ENCODE data around the gene PCGF2. TPM values are rescaled to one million over a fixed set of nuclear protein-coding genes. Genes with fewer than 3 reads are reported as not detected.
A peak's percentile ranks its signal among the peaks of the same experiment; 100 is the strongest.

PCGF2 gene
- total and polyA plus RNA-seq, 2 of the 8 experiments (the other 6 are each of a cell fraction or from before 2014, with no cell fraction given) = 42.1 to 93.3 TPM

- H4K5ac ChIP-seq (ENCODE audit: insufficient read length, low read depth, low read length) = no peak within 1 kb of the TSS
- H3K4me1 ChIP-seq (replicated peaks in 1 of 4; ENCODE audit: control insufficient read depth in 3 of 4, insufficient read depth in 4 of 4, low read length in 3 of 4) = peaks cover 15 to 48% (median 32%) of the 10 kb centered on the region in 4 experiments
- DNase-seq (ENCODE audit: low read depth in 1 of 2, low spot score in 2 of 2) = no peak
- H2AK5ac ChIP-seq (ENCODE audit: low read depth, low read length) = no peak within 1 kb of the TSS
- peak within 1 kb of the TSS; percentile 81 to 92 for H3K4me2 ChIP-seq (ENCODE audit: insufficient read depth in 1 of 2, low read depth in 2 of 2, low read length in 2 of 2)
- peak within 1 kb of the TSS; percentile 15 for H4K91ac ChIP-seq (replicated peaks; ENCODE audit: insufficient read length, low read length)
- 0 out of 4 replicates have a peak, but pooled peaks of 1 of the 2 experiments have one; percentile 30 for TF ChIP-seq SIN3A (conservative IDR thresholded peaks at IDR 0.05 in 1 of 2, IDR thresholded peaks at IDR 0.05 in 1 of 2; ENCODE audit: low read depth in 1 of 2, low read length in 2 of 2)
- peak; percentile 32; the same call in 1 of the 2 replicates for TF ChIP-seq SUZ12 (IDR thresholded peaks at IDR 0.05; ENCODE audit: low read length)
- peak; percentile 53 for TF ChIP-seq EZH2 (IDR thresholded peaks at IDR 0.05; ENCODE audit: low read depth, low read length, severe bottlenecking)
- no peak; a peak in 1 of 4 replicates for TF ChIP-seq RAD21 (IDR thresholded peaks at IDR 0.05 in 1 of 2, conservative IDR thresholded peaks at IDR 0.05 in 1 of 2; ENCODE audit: low read depth in 2 of 2, low read length in 2 of 2)
- peak; percentile 3 for TF ChIP-seq TAF7 (optimal IDR thresholded peaks at IDR 0.05; ENCODE audit: borderline replicate concordance, low read depth, low read length)
- TF ChIP-seq KDM4A (IDR thresholded peaks at IDR 0.05; ENCODE audit: low read depth, low read length, severe bottlenecking) = peak; percentile 66
- peak; percentile 18; the same call in 1 of the 2 replicates for TF ChIP-seq PHF8 (conservative IDR thresholded peaks at IDR 0.05; ENCODE audit: low read depth, low read length)
- TF ChIP-seq JUND (IDR thresholded peaks at IDR 0.05; ENCODE audit: low read length) = no peak
- no peak within 1 kb of the TSS for H2AFZ ChIP-seq (ENCODE audit: low read length)
- no peaks in the 10 kb centered on the region for H3K79me1 ChIP-seq (ENCODE audit: low read depth, low read length)
- H3K79me2 ChIP-seq (ENCODE audit: control insufficient read depth in 1 of 2, insufficient read depth in 2 of 2, low read length in 2 of 2) = no peaks in the 10 kb centered on the region
- peaks cover 31 to 80% (median 66%) of the 10 kb centered on the region in 4 experiments for H3K27me3 ChIP-seq (replicated peaks in 1 of 4; ENCODE audit: control insufficient read depth in 3 of 4, extremely low read depth in 1 of 4, insufficient read depth in 3 of 4, low read length in 3 of 4)
- ChIA-PET POLR2A (ENCODE audit: partially characterized antibody) (interaction anchor here (1.0 to 4.5 kb wide), 12 partner anchors 11 to 149 kb away, joined by 3 to 38 read pairs (median 4); no protein-coding TSS in a partner anchor), CTCF (ENCODE audit: partially characterized antibody) (interaction anchor here (0.6 to 3.4 kb wide), 12 partner anchors 9 to 125 kb away, joined by 3 to 30 read pairs (median 4); no protein-coding TSS in a partner anchor)
- H3K36me3 ChIP-seq (ENCODE audit: control insufficient read depth in 2 of 4, insufficient read depth in 4 of 4, low read length in 3 of 4) = no peaks in the 10 kb centered on the region
- no peak within 1 kb of the TSS for H3K56ac ChIP-seq (replicated peaks; ENCODE audit: insufficient read length, low read depth, low read length)
- H2BK5ac ChIP-seq (ENCODE audit: low read depth, low read length) = peak within 1 kb of the TSS; percentile 44; the same call in 1 of the 2 replicates
- H2BK120ac ChIP-seq (replicated peaks; ENCODE audit: low read depth, low read length) = no peak within 1 kb of the TSS
- 3% methylated on average over 57 of the region's 100 CpGs; no CpG with 5 or more reads in 1 of the 2 experiments for WGBS, 2 experiments (ENCODE audit: extremely low coverage in 1 of 2, insufficient coverage in 1 of 2, insufficient read length in 1 of 2, insufficient replicate concordance in 2 of 2, low coverage in 1 of 2, low lambda C conversion rate in 2 of 2, missing lambda C conversion rate in 1 of 2)
- peak within 1 kb of the TSS; percentile 46 to 76 (median 60) for H3K4me3 ChIP-seq (ENCODE audit: extremely low read depth in 1 of 4, insufficient read depth in 2 of 4, low read depth in 3 of 4, low read length in 4 of 4)
- H3K14ac ChIP-seq (ENCODE audit: insufficient read length) = no peak within 1 kb of the TSS
- H3K27ac ChIP-seq (ENCODE audit: low read depth, low read length) = no peak within 1 kb of the TSS
- FAIRE-seq = no peak
- 0 out of 2 replicates have a peak within 1 kb of the TSS, but pooled peaks have one; percentile 20 for H2BK15ac ChIP-seq (ENCODE audit: low read length)
- H3K23me2 ChIP-seq (ENCODE audit: low read depth, low read length) = peaks cover 28% of the 10 kb centered on the region
- peak within 1 kb of the TSS; percentile 47; the same call in 1 of the 2 replicates for H4K8ac ChIP-seq (ENCODE audit: extremely low read depth, insufficient read depth, low read length)
- no peaks in the 10 kb centered on the region for H3K9me3 ChIP-seq (ENCODE audit: insufficient read depth in 2 of 2, low read depth in 1 of 2, low read length in 1 of 2)
- no peak within 1 kb of the TSS; the same call in 1 of the 2 replicates for H3K18ac ChIP-seq (ENCODE audit: extremely low read depth, low read length)
- H2BK20ac ChIP-seq (ENCODE audit: low read length) = no peak within 1 kb of the TSS
- H3K4ac ChIP-seq (replicated peaks; ENCODE audit: insufficient read length, low read depth, low read length) = no peak within 1 kb of the TSS
- no peak within 1 kb of the TSS for H3K23ac ChIP-seq (ENCODE audit: insufficient read length)
- peak within 1 kb of the TSS; percentile 10; the same call in 1 of the 2 replicates for H2BK12ac ChIP-seq (ENCODE audit: low read depth, low read length)
- H4K20me1 ChIP-seq (replicated peaks in 1 of 2; ENCODE audit: control insufficient read depth in 1 of 2, insufficient read depth in 2 of 2, low read length in 2 of 2) = peaks cover 5 to 18% of the 10 kb centered on the region in 2 experiments
- no peak within 1 kb of the TSS; a peak in 1 of 7 replicates for H3K9ac ChIP-seq (replicated peaks in 1 of 4; ENCODE audit: extremely low read depth in 1 of 4, low read depth in 3 of 4, low read length in 3 of 4)
Measured at GRCh38 chr17:38704606-38705522, 43.3 kb downstream of the PCGF2 start, which contains the start of gene MLLT6. Gene MLLT6, plus strand, starts transcription at chr17:38705273. Its CDS starts 360 bp downstream, at chr17:38705633.
